COR-L47 (cell line): ENCODE results near the gene UBE2G2.

Experiments
- DNase-seq: peaks from one replicate; lab custom pipeline; 2025; lab: John Stamatoyannopoulos, UW

UBE2G2 gene

GRCh38 chr21:44815852-44816628 is 14.4 kb upstream of the UBE2G2 start:
- no peak for DNase-seq

DNA sequence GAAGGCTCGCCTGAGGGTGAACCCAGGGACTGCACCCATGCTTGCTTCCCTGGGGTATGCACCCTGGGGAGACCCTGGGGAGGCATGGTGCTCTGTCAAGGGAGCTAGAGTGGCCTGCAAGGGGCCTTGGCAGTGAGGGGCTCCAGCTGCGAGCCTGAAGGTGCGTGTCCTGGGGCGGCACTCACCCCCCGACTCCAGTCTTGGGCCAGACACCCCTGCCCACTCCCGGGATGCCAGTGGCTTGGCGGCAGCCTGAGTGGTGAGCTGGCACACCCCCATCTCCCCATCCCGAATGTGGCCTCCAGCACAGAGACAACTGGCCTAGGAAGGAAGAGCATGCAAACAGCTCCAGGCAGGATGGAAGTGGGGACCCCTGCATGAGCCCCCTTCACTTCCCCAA is 13.6 kb upstream of the UBE2G2 start:
- DNase-seq, result no peak

- DNase-seq, result no peak
These were observed 12.9 kb upstream of the UBE2G2 start for GRCh38 chr21:44814498-44815023.

GRCh38 chr21:44813727-44814126 is 12.1 kb upstream of the UBE2G2 start:
- DNase-seq, result no peak

GRCh38 chr21:44813149-44813548 is 11.5 kb upstream of the UBE2G2 start:
- no peak for DNase-seq

GRCh38 chr21:44812640-44813039 is 11.0 kb upstream of the UBE2G2 start:
- DNase-seq, result no peak

GRCh38 chr21:44810779-44811178 is 9.2 kb upstream of the UBE2G2 start:
- DNase-seq, result no peak

GRCh38 chr21:44805859-44806258 is 4.2 kb upstream of the UBE2G2 start:
- no peak for DNase-seq

GRCh38 chr21:44805226-44805625 is 3.6 kb upstream of the UBE2G2 start:
- no peak for DNase-seq

DNA sequence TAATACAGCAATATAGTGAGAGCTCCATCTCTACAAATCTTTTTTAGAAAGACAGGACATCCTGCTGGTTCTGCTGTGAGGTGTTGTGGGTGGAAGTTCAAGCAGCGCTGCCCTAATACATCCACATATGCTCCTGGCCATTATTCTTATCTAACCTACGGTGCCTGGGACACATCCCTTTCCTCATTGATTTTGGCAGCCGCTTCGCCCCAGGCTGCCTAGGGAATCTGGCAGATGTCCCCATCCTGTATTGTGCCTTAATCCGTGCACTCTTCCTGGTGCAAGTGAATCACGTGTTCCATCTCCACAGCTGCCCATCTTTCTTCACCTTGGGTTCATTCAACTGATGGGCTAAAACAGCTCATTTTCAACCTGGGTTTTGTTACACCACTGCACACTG is 3.1 kb upstream of the UBE2G2 start:
- DNase-seq, result no peak

- no peak for DNase-seq
These were observed 2.0 kb upstream of the UBE2G2 start for GRCh38 chr21:44803651-44804050.

DNA sequence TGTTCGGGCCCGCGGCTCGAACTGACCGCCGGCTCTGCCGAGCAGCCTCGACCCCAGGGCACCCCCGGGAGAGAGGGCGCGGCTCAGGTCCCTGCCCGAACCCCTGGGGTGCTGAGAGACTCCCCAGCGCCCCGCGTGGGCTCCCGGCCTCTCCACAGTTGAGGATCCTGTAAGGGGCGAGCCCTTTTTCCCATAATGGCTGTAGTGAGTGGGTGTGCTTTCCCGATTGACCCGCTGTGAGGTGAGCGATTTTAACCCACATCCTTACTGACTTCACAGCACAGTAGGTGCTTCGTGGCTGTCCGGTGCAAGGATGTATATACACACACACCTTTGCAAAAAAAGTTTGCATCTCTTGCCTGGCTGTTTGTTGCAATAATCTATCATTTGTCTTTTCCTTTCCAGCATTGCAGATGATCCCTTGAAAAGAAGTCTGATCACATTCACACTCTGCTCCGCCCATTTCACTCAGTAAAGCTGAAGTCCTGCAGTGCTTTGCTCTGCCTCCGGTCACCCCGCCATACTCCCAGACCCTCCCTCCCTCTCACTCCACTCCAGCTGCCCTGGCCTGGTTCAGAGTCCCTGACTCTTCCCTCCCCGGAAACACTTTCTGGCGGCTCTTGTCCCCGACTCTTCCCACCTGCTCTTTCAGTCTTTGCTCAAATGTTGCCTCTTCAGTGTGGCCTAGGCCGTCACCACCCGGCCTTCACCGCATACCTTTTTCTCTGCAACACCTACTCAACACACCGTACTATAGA is 955 bp upstream of the UBE2G2 start:
- peak; percentile 37 for DNase-seq

GRCh38 chr21:44800971-44801467 is 601 bp downstream of the UBE2G2 start:
- peak; percentile 37 for DNase-seq

- peak; percentile 61 for DNase-seq
These were observed 1.5 kb downstream of the UBE2G2 start for GRCh38 chr21:44800103-44800502.

DNA sequence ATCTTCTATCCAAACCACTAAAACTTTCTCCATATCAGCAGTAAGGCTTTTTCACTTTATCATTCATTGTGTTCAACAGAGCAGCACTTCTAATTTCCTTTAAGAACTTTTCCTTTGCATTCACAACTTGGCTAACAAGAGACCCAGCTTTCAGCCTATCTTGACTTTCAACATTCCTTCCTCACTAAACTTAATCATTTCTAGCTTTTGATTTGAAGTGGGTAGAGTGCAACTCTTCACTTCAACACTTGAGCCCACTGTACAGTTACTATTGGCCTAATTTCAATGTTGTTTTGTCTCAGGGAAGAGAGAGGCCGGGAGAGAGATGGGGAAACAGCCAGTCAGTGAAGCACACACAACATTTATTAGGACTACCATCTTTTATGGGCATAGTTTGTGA is 2.0 kb downstream of the UBE2G2 start:
- DNase-seq, result no peak

GRCh38 chr21:44797775-44798174 is 3.8 kb downstream of the UBE2G2 start:
- no peak for DNase-seq

GRCh38 chr21:44795342-44795741 is 6.3 kb downstream of the UBE2G2 start:
- DNase-seq, result no peak

DNA sequence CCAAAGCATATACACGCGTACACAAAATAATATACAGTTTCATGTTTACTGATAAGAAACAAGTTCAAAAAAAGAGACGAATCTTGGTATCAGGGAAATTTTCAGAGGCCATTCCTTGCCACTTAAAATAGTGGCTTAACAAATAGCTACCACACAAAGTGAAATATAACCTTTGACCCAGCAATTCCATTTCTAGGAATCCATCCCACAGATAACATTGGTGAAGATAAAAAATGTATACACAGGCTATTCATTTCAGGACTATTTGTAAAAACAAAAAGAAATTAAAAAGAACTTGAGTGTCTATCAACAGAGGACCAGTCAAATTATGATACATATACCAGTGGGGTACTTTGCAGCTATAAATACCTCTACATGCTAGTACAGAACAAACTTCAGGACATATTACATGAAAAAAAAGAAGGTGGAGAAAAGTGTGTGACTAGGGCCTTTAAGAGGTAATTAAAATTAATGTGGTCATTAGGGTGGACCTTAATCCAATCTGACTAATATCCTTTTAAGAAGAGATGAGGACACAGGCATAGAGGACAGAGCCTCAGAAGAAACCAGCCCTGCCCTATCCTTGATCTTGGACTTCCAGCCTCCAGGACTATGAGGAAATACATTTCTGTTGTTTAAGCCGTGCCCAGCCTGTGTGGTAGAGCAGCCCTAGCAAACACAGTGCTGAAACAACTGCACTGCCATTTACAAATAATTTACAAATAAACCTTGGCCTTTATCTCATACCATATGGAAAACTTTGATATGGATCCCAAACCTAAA is 7.8 kb downstream of the UBE2G2 start:
- DNase-seq, result no peak

DNA sequence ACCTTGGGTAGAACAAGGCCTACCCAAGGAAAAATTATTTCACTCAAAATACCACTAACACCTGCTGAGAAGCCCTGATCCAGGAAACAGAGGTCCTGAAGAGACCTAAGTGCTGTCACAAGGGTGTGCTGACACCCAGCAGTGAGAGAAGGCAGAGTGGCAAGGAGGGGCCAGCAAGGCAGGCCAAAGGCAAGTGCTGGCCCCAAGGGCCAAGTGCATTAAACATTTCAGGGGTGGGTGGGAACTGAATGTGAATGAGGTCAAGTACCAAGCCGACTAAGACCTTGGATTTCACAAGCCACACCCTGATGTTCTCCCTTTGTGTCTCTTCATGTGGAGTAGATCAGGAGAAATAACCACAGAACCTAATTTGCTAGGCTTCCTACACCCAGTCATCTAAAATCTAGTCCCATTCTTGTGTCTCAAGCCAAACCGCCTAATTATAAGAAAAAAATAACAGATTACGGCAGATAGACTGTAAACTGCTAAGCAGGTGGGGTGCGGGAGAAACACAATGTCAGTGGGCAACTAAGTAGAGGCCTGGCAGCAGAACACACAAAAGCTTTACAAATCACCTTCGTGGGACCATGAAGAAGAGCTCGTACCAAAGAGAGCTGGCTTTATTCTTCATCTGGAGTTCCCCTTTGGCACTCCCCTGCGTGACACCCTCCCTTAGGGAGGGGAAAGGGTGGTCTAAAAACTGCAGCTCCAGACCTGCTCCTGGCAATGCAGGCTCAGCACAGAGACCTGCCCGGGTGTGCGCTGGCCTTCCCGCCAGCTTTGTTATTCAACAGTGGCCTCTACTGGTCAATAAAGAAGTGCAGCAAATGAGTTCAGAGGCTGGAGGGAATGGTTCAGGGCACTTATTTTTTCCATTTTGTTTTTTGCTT is 8.7 kb downstream of the UBE2G2 start:
- peak; percentile 68 for DNase-seq

GRCh38 chr21:44791993-44792392 is 9.6 kb downstream of the UBE2G2 start:
- DNase-seq, result no peak

DNA sequence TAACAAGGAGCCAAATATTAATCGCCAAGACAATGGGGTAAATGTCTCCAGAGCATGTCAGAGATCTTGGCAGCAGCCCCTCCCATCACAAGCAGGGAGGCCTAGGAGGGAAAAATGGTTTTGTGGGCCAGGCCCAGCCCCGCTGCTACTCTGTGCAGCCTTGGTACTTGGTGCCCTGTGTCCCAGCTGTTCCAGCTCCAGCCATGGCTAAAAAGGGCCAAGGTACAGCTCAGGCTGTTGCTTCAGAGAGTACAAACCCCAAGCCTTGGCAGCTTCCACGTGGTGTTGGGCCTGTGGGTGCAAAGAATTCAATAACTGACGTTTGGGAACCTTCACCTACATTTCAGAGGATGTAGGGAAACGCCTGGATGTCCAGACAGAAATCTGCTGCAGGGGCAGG is 10.4 kb downstream of the UBE2G2 start:
- no peak for DNase-seq
